Stimulated activated CD4-positive, alpha-beta T cell treated with anti-CD3 and anti-CD28 coated beads, Interleukin-1b, Interleukin-23, amount 100 ng/mL, for 4 hours (primary cell): ENCODE measurements around the gene TRUB2.

Source experiments
- DNase-seq, 2 donors: peaks; one replicate each; pipeline ENCODE4 v3.0.0-alpha.2; 2020; ENCODE audit warnings: low read depth in 2 of 2

TRUB2 gene

GRCh38 chr9:128322404-128323211, at the start of gene TRUB2, which contains the start of gene COQ4:
Gene TRUB2 (minus strand): TSS chr9:128322447. CDS start chr9:128322408, 39 bp downstream.
Gene COQ4 (plus strand): TSS chr9:128322839. CDS start chr9:128322859, 20 bp downstream.
- peak; percentile 90 for DNase-seq

- no peak for DNase-seq
Observed at GRCh38 chr9:128371630-128372117, 49.4 kb upstream of the TRUB2 start.

GRCh38 chr9:128370752-128371629, 48.7 kb upstream of the TRUB2 start, which contains the start of gene URM1:
Gene URM1 (plus strand): TSS chr9:128371374. CDS start chr9:128371381, 7 bp downstream.
- DNase-seq = peak; percentile 91 to 92

- DNase-seq = no peak
Observed at GRCh38 chr9:128370367-128370751, 48.1 kb upstream of the TRUB2 start.

GRCh38 chr9:128369024-128369706, 46.9 kb upstream of the TRUB2 start:
- DNase-seq = no peak

GRCh38 chr9:128365525-128365924, 43.3 kb upstream of the TRUB2 start:
- no peak for DNase-seq

- DNase-seq = no peak
Observed at GRCh38 chr9:128362774-128363173, 40.5 kb upstream of the TRUB2 start.

GRCh38 chr9:128361986-128362646, 39.9 kb upstream of the TRUB2 start:
- peak; percentile 50 to 54 for DNase-seq

GRCh38 chr9:128361296-128361985, 39.2 kb upstream of the TRUB2 start:
- DNase-seq = no peak

GRCh38 chr9:128360826-128361225, 38.6 kb upstream of the TRUB2 start:
- no peak for DNase-seq

GRCh38 chr9:128358861-128359260, 36.6 kb upstream of the TRUB2 start:
- no peak for DNase-seq

- no peak for DNase-seq
Observed at GRCh38 chr9:128358090-128358489, 35.8 kb upstream of the TRUB2 start.

- DNase-seq = no peak
Observed at GRCh38 chr9:128355451-128355850, 33.2 kb upstream of the TRUB2 start.

- no peak for DNase-seq
Observed at GRCh38 chr9:128349772-128350171, 27.5 kb upstream of the TRUB2 start.

GRCh38 chr9:128349125-128349524, 26.9 kb upstream of the TRUB2 start:
- DNase-seq = no peak

GRCh38 chr9:128344931-128345605, 22.8 kb upstream of the TRUB2 start:
- DNase-seq = no peak

- no peak for DNase-seq
Observed at GRCh38 chr9:128343855-128344254, 21.6 kb upstream of the TRUB2 start.

- DNase-seq = no peak
Observed at GRCh38 chr9:128342971-128343680, 20.9 kb upstream of the TRUB2 start.

GRCh38 chr9:128341435-128341849, 19.2 kb upstream of the TRUB2 start:
- DNase-seq = peak; percentile 53 to 58
